Measurements from ENCODE around the gene SNTG2.
"Not testable (repeated sequence)": the region's sequence is repeated elsewhere in the genome, so short reads cannot be mapped to it uniquely, and the experiment has no call there.

DNA sequence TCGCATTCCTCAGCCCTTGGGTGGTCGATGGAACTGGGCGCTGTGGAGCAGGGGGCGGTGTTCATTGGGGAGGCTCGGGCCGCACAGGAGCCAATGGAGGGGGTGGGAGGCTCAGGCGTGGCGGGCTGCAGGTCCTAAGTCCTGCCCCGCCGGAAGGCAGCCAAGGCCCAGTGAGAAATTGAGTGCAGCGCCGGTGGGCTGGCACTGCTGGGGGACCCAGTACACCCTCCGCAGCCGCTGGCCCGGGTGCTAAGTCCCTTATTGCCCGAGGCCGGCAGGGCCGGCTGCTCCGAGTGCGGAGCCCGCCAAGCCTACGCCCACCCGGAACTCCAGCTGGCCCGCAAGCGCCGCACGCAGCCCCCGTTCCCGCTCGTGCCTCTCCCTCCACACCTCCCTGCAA is 278.9 kb downstream of the SNTG2 start:
- TF ChIP-seq CTCF (conservative IDR thresholded peaks at IDR 0.05 in 1 of 2, IDR thresholded peaks at IDR 0.05 in 1 of 2; ENCODE audit: low read depth in 1 of 2, low read length in 2 of 2); EZH2 (IDR thresholded peaks at IDR 0.05; ENCODE audit: low read length, missing control alignments): not testable (repeated sequence)
